DND-41 (cell line): ENCODE measurements around the gene BRF1.

ENCODE experiments used
- ATAC-seq: fragments of 200-7000 bp; cut with Tn5 transposase; 3 replicates; pipeline ENCODE4 v1.9.1; 2021; ENCODE audit warnings: low read depth; ENCODE audit not compliant: insufficient read depth
- DNase-seq: peaks from one replicate; pipeline ENCODE4 v3.0.0-alpha.2; 2020
- H2AFZ ChIP-seq: 2 replicates; pipeline ENCODE4 v1.6.0; 2012; ENCODE audit warnings: low read depth, low read length
- H3K27ac ChIP-seq: 2 replicates; pipeline ENCODE4 v1.5.1; 2012; ENCODE audit warnings: low read length, inconsistent platforms
- H3K27me3 ChIP-seq: fragments of 200-600 bp; sonication (generic); 2 replicates; pipeline ENCODE4 v1.6.0; 2012; ENCODE audit warnings: low read length, mild to moderate bottlenecking, inconsistent platforms; ENCODE audit not compliant: insufficient read depth, poor library complexity
- H3K36me3 ChIP-seq: 2 replicates; pipeline ENCODE4 v1.5.1; 2012; ENCODE audit warnings: low read length, inconsistent platforms; ENCODE audit not compliant: insufficient read depth
- H3K4me1 ChIP-seq: 2 replicates; pipeline ENCODE4 v1.5.1; 2012; ENCODE audit warnings: mild to moderate bottlenecking, low read length; ENCODE audit not compliant: insufficient read depth
- H3K4me2 ChIP-seq: 2 replicates; pipeline ENCODE4 v1.6.0; 2012; ENCODE audit warnings: mild to moderate bottlenecking, moderate library complexity, low read length, inconsistent platforms; ENCODE audit not compliant: insufficient read depth
- H3K4me3 ChIP-seq, 2 experiments: fragments of 200-600 bp in 1 of 2; shearing (Covaris generic) in 1 of 2; 2 replicates each; pipeline ENCODE4 v1.5.1; 2012 to 2016; ENCODE audit warnings: inconsistent platforms in 2 of 2, low read length in 2 of 2, mild to moderate bottlenecking in 2 of 2, low read depth in 1 of 2, moderate library complexity in 1 of 2
- H3K79me2 ChIP-seq: 2 replicates; pipeline ENCODE4 v1.6.0; 2012; ENCODE audit warnings: low read length, inconsistent platforms; ENCODE audit not compliant: insufficient read depth
- H3K9ac ChIP-seq: 2 replicates; pipeline ENCODE4 v1.6.0; 2012; ENCODE audit warnings: low read depth, mild to moderate bottlenecking, inconsistent platforms, low read length, moderate library complexity
- H3K9me3 ChIP-seq: 2 replicates; pipeline ENCODE4 v1.5.1; 2012; ENCODE audit warnings: low read length, moderate library complexity, mild to moderate bottlenecking, inconsistent platforms; ENCODE audit not compliant: insufficient read depth, severe bottlenecking
- H4K20me1 ChIP-seq: 2 replicates; pipeline ENCODE4 v1.6.0; 2012; ENCODE audit warnings: low read length; ENCODE audit not compliant: insufficient read depth
- EZH2 ChIP-seq: IDR thresholded peaks from 3 replicates; pipeline ENCODE4 v1.6.1; 2012; ENCODE audit warnings: borderline replicate concordance, low read depth, mild to moderate bottlenecking, moderate library complexity, low read length, inconsistent platforms; ENCODE audit not compliant: severe bottlenecking
- TF ChIP-seq, protein P1 (sequence below): IDR thresholded peaks from 2 replicates; pipeline ENCODE4 v1.5.1; 2012; ENCODE audit warnings: borderline replicate concordance, low read length, moderate library complexity, mild to moderate bottlenecking; ENCODE audit not compliant: poor library complexity, severe bottlenecking; ENCODE audit errors: extremely low read depth

The BRF1 gene

DNA sequence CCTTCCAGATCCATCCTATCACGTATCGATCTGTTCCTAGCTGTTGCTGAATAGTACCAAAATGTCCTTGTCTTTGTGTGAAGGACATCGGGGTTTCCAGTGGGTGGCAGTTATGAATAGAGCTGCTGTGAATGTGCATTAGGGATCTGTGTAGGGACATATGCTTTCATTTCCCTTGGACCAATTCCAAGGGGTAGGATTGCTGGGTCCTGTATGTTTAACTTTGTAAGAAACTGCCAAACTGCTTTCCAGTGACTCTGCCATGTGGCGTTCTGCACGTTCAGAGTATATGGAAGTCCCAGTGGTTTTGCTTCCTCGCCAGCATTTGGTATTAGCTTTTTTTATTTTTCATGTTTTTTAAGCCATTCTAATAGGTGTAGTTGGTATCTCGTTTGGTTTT lies 42.4 kb upstream of the BRF1 start:
- Histone ChIP-seq H4K20me1 (peaks cover 35% of the 10 kb centered on the region), H3K27me3 (no peaks in the 10 kb centered on the region), H3K36me3 (no peaks in the 10 kb centered on the region), H3K27ac (no peak overlapping the region), H3K4me3 (no peak overlapping the region), H3K4me1 (no peaks in the 10 kb centered on the region), H2AFZ (no peak overlapping the region), H3K9ac (no peak overlapping the region), H3K9me3 (peaks cover 2% of the 10 kb centered on the region), H3K4me2 (no peak overlapping the region), H3K79me2 (peaks cover 29% of the 10 kb centered on the region; the same call in 1 of the 2 replicates)
- TF ChIP-seq, protein P1, sequence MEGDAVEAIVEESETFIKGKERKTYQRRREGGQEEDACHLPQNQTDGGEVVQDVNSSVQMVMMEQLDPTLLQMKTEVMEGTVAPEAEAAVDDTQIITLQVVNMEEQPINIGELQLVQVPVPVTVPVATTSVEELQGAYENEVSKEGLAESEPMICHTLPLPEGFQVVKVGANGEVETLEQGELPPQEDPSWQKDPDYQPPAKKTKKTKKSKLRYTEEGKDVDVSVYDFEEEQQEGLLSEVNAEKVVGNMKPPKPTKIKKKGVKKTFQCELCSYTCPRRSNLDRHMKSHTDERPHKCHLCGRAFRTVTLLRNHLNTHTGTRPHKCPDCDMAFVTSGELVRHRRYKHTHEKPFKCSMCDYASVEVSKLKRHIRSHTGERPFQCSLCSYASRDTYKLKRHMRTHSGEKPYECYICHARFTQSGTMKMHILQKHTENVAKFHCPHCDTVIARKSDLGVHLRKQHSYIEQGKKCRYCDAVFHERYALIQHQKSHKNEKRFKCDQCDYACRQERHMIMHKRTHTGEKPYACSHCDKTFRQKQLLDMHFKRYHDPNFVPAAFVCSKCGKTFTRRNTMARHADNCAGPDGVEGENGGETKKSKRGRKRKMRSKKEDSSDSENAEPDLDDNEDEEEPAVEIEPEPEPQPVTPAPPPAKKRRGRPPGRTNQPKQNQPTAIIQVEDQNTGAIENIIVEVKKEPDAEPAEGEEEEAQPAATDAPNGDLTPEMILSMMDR, result no peak
- TF ChIP-seq EZH2, result no peak
- DNase-seq (no peak), ATAC-seq (no peak)

DNA sequence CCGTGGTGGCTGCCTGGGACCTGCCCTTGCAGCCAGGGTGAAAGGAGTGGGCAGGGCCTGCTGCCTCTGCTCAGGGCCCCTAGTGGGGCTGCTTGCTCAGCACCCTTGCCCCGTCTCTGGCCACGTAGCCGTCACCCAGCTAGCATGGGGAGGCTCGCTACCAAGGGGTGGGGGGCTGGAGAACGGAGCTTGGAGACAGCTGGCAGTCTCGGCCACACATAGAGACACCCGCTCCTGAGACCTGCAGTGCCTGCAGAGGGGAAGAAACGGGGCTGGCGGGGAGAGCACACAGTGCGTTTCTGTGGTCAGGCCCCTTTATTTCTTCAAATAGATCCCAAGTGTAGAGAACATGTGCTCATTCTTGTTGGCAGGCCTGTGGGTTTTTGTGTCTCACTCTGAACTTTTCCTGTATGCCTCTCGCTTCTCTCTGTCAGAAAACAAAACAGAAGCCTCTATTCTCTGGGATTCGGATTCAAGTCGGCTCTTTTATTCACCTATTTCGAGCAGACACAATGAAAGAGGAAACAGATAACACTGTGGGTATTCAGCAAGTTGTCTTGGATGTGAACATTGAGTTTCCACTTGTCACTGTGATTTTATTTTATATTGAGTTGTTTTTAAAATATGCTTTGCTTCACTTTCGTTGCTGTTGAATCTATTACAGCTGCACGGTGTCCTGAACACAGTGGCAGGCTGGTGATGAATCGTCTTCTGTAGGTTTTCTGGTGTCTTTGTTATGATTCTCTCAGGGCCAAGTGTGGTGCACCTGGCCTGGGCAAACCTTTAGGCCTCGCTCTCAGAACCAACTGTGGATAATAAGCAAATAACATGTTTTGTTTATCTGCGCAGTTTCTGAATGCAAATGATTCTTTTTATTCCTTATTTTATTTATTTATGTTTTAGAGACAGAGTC lies 40.3 kb upstream of the BRF1 start:
- peaks cover 2% of the 10 kb centered on the region for H3K9me3 ChIP-seq
- peaks cover 8% of the 10 kb centered on the region for H3K36me3 ChIP-seq
- no peak overlapping the region for H3K4me3 ChIP-seq
- no peaks in the 10 kb centered on the region for H3K4me1 ChIP-seq
- H3K79me2 ChIP-seq, result peaks cover 40% of the 10 kb centered on the region
- H4K20me1 ChIP-seq, result peaks cover 43% of the 10 kb centered on the region
- ATAC-seq (peak; percentile 60), DNase-seq (peak; percentile 27)
- H3K27ac ChIP-seq, result no peak overlapping the region
- no peak overlapping the region for H2AFZ ChIP-seq
- TF ChIP-seq, protein P1, result no peak
- no peak for TF ChIP-seq EZH2
- H3K9ac ChIP-seq, result no peak overlapping the region
- H3K4me2 ChIP-seq, result no peak overlapping the region
- H3K27me3 ChIP-seq, result no peaks in the 10 kb centered on the region

DNA sequence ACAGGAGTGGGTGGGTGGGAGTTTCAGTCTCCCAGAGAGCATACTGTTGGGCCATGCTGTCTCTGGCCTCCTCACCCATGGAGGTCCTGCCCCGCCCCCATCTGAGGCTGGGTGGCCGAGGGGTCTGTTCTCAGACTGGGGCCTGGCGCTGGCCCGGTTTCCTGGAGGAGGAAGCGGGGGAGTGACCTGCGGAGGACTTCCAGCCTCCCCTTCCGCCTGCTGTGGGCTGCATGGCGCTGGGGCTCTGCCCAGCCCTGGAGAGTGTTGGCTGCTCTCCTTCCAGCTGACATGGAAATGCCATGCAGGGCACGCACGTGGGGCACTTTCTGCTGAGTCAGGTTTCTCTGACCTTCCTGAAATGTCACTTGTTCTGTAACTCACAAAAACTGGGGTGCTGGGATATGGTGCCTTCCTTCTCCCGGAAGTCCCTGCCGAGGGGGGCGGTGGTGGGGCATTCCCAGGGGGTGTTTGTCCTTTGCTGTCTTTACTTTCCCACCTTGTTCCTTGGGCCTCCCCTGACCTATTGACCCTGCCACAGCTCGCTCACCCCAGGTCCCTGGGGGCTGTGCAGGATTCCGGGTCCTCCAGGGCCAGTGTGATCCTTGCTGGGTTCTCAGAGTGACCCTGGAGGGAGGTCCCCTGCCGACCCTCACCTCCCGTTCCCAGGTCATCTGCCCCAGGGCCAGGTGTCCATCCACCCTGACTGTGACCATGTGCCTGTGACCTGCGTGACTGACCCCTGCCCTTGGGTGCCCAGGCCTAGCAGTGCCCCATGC lies 37.4 kb upstream of the BRF1 start:
- no peak for TF ChIP-seq EZH2
- TF ChIP-seq, protein P1, result no peak
- H3K4me2 ChIP-seq, result no peak overlapping the region
- H3K79me2 ChIP-seq, result peaks cover 47% of the 10 kb centered on the region
- H3K36me3 ChIP-seq, result peaks cover 8% of the 10 kb centered on the region
- no peak overlapping the region for H3K4me3 ChIP-seq
- H3K27me3 ChIP-seq, result no peaks in the 10 kb centered on the region
- H3K4me1 ChIP-seq, result no peaks in the 10 kb centered on the region
- ATAC-seq, result no peak
- H4K20me1 ChIP-seq, result peaks cover 66% of the 10 kb centered on the region
- peaks cover 1% of the 10 kb centered on the region for H3K9me3 ChIP-seq
- H2AFZ ChIP-seq, result no peak overlapping the region
- H3K27ac ChIP-seq, result no peak overlapping the region
- no peak for DNase-seq
- no peak overlapping the region for H3K9ac ChIP-seq
